22Rv1 (cell line): Measurements from ENCODE around the gene ZNG1A.
"Not testable (repeated sequence)": the region's sequence is repeated elsewhere in the genome, so short reads cannot be mapped to it uniquely, and the experiment has no call there.

ENCODE experiments used
- ZFX ChIP-seq: fragments of 450-650 bp; IDR thresholded peaks from 2 replicates; pipeline ENCODE4 v1.6.1; 2017; ENCODE audit warnings: antibody characterized with exemption, borderline replicate concordance
- TF ChIP-seq, protein P1 (sequence below): fragments of 450-650 bp; IDR thresholded peaks from 2 replicates; pipeline ENCODE4 v1.5.1; 2017; ENCODE audit warnings: mild to moderate bottlenecking

DNA sequence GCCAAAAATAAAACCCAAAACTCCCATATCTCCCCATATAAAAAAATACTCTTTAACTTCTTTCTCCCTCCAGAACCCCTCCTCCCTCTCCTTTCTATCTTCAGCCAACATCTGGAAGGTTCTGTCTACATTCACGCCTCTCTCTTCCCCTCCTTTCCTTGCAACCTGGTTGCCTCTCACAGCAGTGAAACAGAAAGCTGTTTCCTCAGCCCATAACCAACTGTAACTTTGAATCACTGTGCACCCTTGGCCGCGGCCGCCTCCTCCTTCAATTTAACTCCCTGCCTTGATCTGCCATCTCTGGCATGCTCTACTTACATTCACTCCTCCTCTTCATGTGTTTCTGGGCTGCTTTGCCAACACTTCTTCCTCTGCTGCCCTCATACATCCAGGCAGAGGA lies 83.9 kb downstream of the ZNG1A start:
- TF ChIP-seq, protein P1, sequence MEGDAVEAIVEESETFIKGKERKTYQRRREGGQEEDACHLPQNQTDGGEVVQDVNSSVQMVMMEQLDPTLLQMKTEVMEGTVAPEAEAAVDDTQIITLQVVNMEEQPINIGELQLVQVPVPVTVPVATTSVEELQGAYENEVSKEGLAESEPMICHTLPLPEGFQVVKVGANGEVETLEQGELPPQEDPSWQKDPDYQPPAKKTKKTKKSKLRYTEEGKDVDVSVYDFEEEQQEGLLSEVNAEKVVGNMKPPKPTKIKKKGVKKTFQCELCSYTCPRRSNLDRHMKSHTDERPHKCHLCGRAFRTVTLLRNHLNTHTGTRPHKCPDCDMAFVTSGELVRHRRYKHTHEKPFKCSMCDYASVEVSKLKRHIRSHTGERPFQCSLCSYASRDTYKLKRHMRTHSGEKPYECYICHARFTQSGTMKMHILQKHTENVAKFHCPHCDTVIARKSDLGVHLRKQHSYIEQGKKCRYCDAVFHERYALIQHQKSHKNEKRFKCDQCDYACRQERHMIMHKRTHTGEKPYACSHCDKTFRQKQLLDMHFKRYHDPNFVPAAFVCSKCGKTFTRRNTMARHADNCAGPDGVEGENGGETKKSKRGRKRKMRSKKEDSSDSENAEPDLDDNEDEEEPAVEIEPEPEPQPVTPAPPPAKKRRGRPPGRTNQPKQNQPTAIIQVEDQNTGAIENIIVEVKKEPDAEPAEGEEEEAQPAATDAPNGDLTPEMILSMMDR, result not testable (repeated sequence)
- not testable (repeated sequence) for TF ChIP-seq ZFX
